ENCODE results near the gene E2F3.

E2F3 gene

GRCh38 chr6:20411953-20412681, 10.4 kb downstream of the E2F3 start:
- no peak for TF ChIP-seq ZNF449 (tag by site-specific recombination; IDR thresholded peaks at IDR 0.05)
- no peak for TF ChIP-seq ZNF426 (tag by site-specific recombination; IDR thresholded peaks at IDR 0.05)
- TF ChIP-seq REPIN1 (tag by site-specific recombination; IDR thresholded peaks at IDR 0.05; ENCODE audit: low read depth): no peak
- TF ChIP-seq MZF1 (tag by site-specific recombination; IDR thresholded peaks at IDR 0.05; ENCODE audit: borderline replicate concordance): no peak
- TF ChIP-seq ZNF146 (tag by site-specific recombination; IDR thresholded peaks at IDR 0.05): no peak
- TF ChIP-seq ZNF513 (tag by site-specific recombination; IDR thresholded peaks at IDR 0.05): no peak
- TF ChIP-seq ZIC2 (tag by site-specific recombination; IDR thresholded peaks at IDR 0.05): no peak
- no peak for TF ChIP-seq ZNF768 (tag by site-specific recombination; IDR thresholded peaks at IDR 0.05)
- TF ChIP-seq ZNF501 (tag by site-specific recombination; IDR thresholded peaks at IDR 0.05): no peak
- TF ChIP-seq KLF17 (tag by site-specific recombination; IDR thresholded peaks at IDR 0.05): no peak
- TF ChIP-seq IKZF3 (tag by site-specific recombination; IDR thresholded peaks at IDR 0.05): no peak
- TF ChIP-seq ELK4 (IDR thresholded peaks at IDR 0.05; ENCODE audit: borderline replicate concordance, low read depth, low read length): no peak
- no peak for TF ChIP-seq AEBP2 (tag by site-specific recombination; IDR thresholded peaks at IDR 0.05; ENCODE audit: borderline replicate concordance)
- TF ChIP-seq SP7 (tag by site-specific recombination; IDR thresholded peaks at IDR 0.05): no peak
- Histone ChIP-seq H3K9me3 (ENCODE audit: control insufficient read depth, insufficient read depth, low read depth, low read length) (no peaks in the 10 kb centered on the region), H3K27ac (ENCODE audit: extremely low read depth, low read depth, low read length) (no peak overlapping the region), H3K4me3 (ENCODE audit: low read depth, low read length) (no peak overlapping the region), H3K4me1 (ENCODE audit: control insufficient read depth, insufficient read depth, low read length) (peaks cover 11% of the 10 kb centered on the region), H3K36me3 (ENCODE audit: control insufficient read depth in 2 of 2, insufficient read depth in 1 of 2, low read length in 2 of 2) (peaks cover 3 to 49% of the 10 kb centered on the region in 2 experiments)
- ChIA-PET CTCF (interaction anchor here (3.9 kb wide), 1 partner anchor 7 kb away, joined by 23 read pairs; no protein-coding TSS in a partner anchor), POLR2A (no interaction called here)

- Histone ChIP-seq H3K9me3 (ENCODE audit: control insufficient read depth, insufficient read depth, low read depth, low read length) (no peaks in the 10 kb centered on the region), H3K4me1 (ENCODE audit: control insufficient read depth, insufficient read depth, low read length) (peaks cover 12% of the 10 kb centered on the region), H3K36me3 (ENCODE audit: control insufficient read depth in 2 of 2, insufficient read depth in 1 of 2, low read length in 2 of 2) (peaks cover 3 to 43% of the 10 kb centered on the region in 2 experiments), H3K4me3 (ENCODE audit: low read depth, low read length) (no peak overlapping the region), H3K27ac (ENCODE audit: extremely low read depth, low read depth, low read length) (no peak overlapping the region)
- TF ChIP-seq ZNF658 (tag by site-specific recombination; IDR thresholded peaks at IDR 0.05) (no peak), ZBTB17 (tag by site-specific recombination; IDR thresholded peaks at IDR 0.05) (no peak), ZNF843 (tag by site-specific recombination; IDR thresholded peaks at IDR 0.05) (no peak), ELK4 (IDR thresholded peaks at IDR 0.05; ENCODE audit: borderline replicate concordance, low read depth, low read length) (no peak), ZNF335 (tag by site-specific recombination; conservative IDR thresholded peaks at IDR 0.05) (no peak), ZNF24 (tag by site-specific recombination; IDR thresholded peaks at IDR 0.05) (no peak), ZNF596 (tag by site-specific recombination; IDR thresholded peaks at IDR 0.05) (no peak), INSM2 (tag by site-specific recombination; IDR thresholded peaks at IDR 0.05) (no peak), ZNF449 (tag by site-specific recombination; IDR thresholded peaks at IDR 0.05) (no peak)
- POLR2A ChIA-PET: interaction anchor here (0.9 kb wide), 1 partner anchor 8 kb away, joined by 4 read pairs; no protein-coding TSS in a partner anchor
- CTCF ChIA-PET: interaction anchor here (3.9 kb wide), 1 partner anchor 8 kb away, joined by 23 read pairs; no protein-coding TSS in a partner anchor
These were observed 11.0 kb downstream of the E2F3 start for GRCh38 chr6:20412682-20413073.
